Measurements from ENCODE around the gene EXOC6.
A peak's percentile ranks its signal among the peaks of the same experiment; 100 is the strongest.

Gene EXOC6

GRCh38 chr10:92834986-92835385 lies 13.3 kb upstream of the EXOC6 start:
- no peak for DNase-seq

GRCh38 chr10:92837456-92837855 lies 10.9 kb upstream of the EXOC6 start:
- no peak for DNase-seq

- DNase-seq, result peak; percentile 58
These were observed 8.9 kb upstream of the EXOC6 start for GRCh38 chr10:92839191-92840085.

- DNase-seq, result no peak
These were observed 3.6 kb upstream of the EXOC6 start for GRCh38 chr10:92844746-92845145.

GRCh38 chr10:92845921-92846320 lies 2.4 kb upstream of the EXOC6 start:
- no peak for DNase-seq

GRCh38 chr10:92846344-92846743 lies 2.0 kb upstream of the EXOC6 start:
- DNase-seq, result no peak

GRCh38 chr10:92846854-92847201 lies 1.5 kb upstream of the EXOC6 start:
- no peak for DNase-seq

- no peak for DNase-seq
These were observed 987 bp upstream of the EXOC6 start for GRCh38 chr10:92847202-92847864.

- DNase-seq, result no peak
These were observed 281 bp upstream of the EXOC6 start for GRCh38 chr10:92848037-92848440.

- no peak for DNase-seq
These were observed 860 bp downstream of the EXOC6 start for GRCh38 chr10:92849234-92849525.

- no peak for DNase-seq
These were observed 1.3 kb downstream of the EXOC6 start for GRCh38 chr10:92849576-92850090.

GRCh38 chr10:92850185-92850584 lies 1.9 kb downstream of the EXOC6 start:
- DNase-seq, result no peak

- DNase-seq, result no peak
These were observed 2.7 kb downstream of the EXOC6 start for GRCh38 chr10:92851003-92851402.

- no peak for DNase-seq
These were observed 7.2 kb downstream of the EXOC6 start for GRCh38 chr10:92855560-92855959.

- DNase-seq, result no peak
These were observed 9.7 kb downstream of the EXOC6 start for GRCh38 chr10:92857904-92858514.

GRCh38 chr10:92867235-92867634 lies 18.9 kb downstream of the EXOC6 start:
- DNase-seq, result no peak

- DNase-seq, result no peak
These were observed 19.7 kb downstream of the EXOC6 start for GRCh38 chr10:92868036-92868435.

- no peak for DNase-seq
These were observed 20.2 kb downstream of the EXOC6 start for GRCh38 chr10:92868557-92868956.

GRCh38 chr10:92873029-92873428 lies 24.7 kb downstream of the EXOC6 start:
- DNase-seq, result no peak

- DNase-seq, result no peak
These were observed 28.3 kb downstream of the EXOC6 start for GRCh38 chr10:92876509-92877036.

GRCh38 chr10:92880233-92880861 lies 32.0 kb downstream of the EXOC6 start:
- peak; percentile 32 for DNase-seq

GRCh38 chr10:92880917-92881316 lies 32.6 kb downstream of the EXOC6 start:
- DNase-seq, result no peak

GRCh38 chr10:92886334-92886961 lies 38.1 kb downstream of the EXOC6 start:
- DNase-seq, result no peak
